Measurements from ENCODE around the gene HNRNPL.

Gene HNRNPL

GRCh38 chr19:38838986-38839761 lies 10.6 kb downstream of the HNRNPL start:
- no peak for DNase-seq (ENCODE audit: low read depth)
- TF ChIP-seq CTCF (conservative IDR thresholded peaks at IDR 0.05; ENCODE audit: control insufficient read depth, insufficient read depth, low read depth, low read length) = no peak
- no peak overlapping the region for H3K4me3 ChIP-seq (ENCODE audit: control insufficient read depth, low read depth, low read length)

GRCh38 chr19:38838208-38838985 lies 11.4 kb downstream of the HNRNPL start:
- H3K4me3 ChIP-seq (ENCODE audit: control insufficient read depth, low read depth, low read length) = no peak overlapping the region
- TF ChIP-seq CTCF (conservative IDR thresholded peaks at IDR 0.05; ENCODE audit: control insufficient read depth, insufficient read depth, low read depth, low read length) = no peak
- no peak for DNase-seq (ENCODE audit: low read depth)

GRCh38 chr19:38837656-38838121 lies 12.1 kb downstream of the HNRNPL start:
- TF ChIP-seq CTCF (conservative IDR thresholded peaks at IDR 0.05; ENCODE audit: control insufficient read depth, insufficient read depth, low read depth, low read length) = no peak
- no peak for DNase-seq (ENCODE audit: low read depth)
- H3K4me3 ChIP-seq (ENCODE audit: control insufficient read depth, low read depth, low read length) = no peak overlapping the region

GRCh38 chr19:38836983-38837626 lies 12.7 kb downstream of the HNRNPL start:
- no peak for TF ChIP-seq CTCF (conservative IDR thresholded peaks at IDR 0.05; ENCODE audit: control insufficient read depth, insufficient read depth, low read depth, low read length)
- no peak for DNase-seq (ENCODE audit: low read depth)
- H3K4me3 ChIP-seq (ENCODE audit: control insufficient read depth, low read depth, low read length) = no peak overlapping the region

- no peak for DNase-seq (ENCODE audit: low read depth)
- no peak for TF ChIP-seq CTCF (conservative IDR thresholded peaks at IDR 0.05; ENCODE audit: control insufficient read depth, insufficient read depth, low read depth, low read length)
- H3K4me3 ChIP-seq (ENCODE audit: control insufficient read depth, low read depth, low read length) = no peak overlapping the region
Observed at GRCh38 chr19:38836159-38836982, 13.4 kb downstream of the HNRNPL start.

- no peak for DNase-seq (ENCODE audit: low read depth)
- TF ChIP-seq CTCF (conservative IDR thresholded peaks at IDR 0.05; ENCODE audit: control insufficient read depth, insufficient read depth, low read depth, low read length) = no peak
- no peak overlapping the region for H3K4me3 ChIP-seq (ENCODE audit: control insufficient read depth, low read depth, low read length)
Observed at GRCh38 chr19:38834590-38834989, 15.2 kb downstream of the HNRNPL start.

Measured in fibroblast of mammary gland (primary cell).